ENCODE measurements around the gene LEFTY2. TPM values are rescaled to one million over a fixed set of nuclear protein-coding genes. Genes with fewer than 3 reads are reported as not detected.

Gene LEFTY2
- total and polyA plus RNA-seq, 2 donors (not counting 1 experiment from before 2014, with no cell fraction given), result 0.21 TPM; not detected in 1

DNA sequence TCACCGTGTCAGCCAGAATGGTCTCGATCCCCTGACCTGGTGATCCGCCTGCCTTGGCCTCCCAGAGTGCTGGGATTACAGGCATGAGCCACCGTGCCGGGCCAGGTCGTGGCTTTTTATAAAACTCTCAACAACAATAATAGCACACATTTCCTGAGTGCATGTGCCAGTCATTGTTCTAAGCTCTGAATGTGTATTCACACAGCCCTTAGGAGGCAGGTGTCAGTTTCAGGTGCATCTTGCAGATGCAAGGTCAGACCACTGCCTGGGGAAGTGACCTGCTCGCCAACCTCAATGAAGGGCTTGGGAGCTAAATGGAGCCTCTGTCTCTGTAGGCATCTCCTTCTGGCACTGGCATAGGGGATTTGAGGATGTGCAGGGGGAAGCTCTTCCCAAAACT is 1.6 kb upstream of the LEFTY2 start:
- 11% methylated on average over 4 of the region's 7 CpGs for WGBS (ENCODE audit: insufficient coverage)
- H4K20me1 ChIP-seq (ENCODE audit: control insufficient read depth, insufficient read depth, low read length, poor library complexity, severe bottlenecking), result no peaks in the 10 kb centered on the region
- ATAC-seq (ENCODE audit: low read depth), result no peak

GRCh38 chr1:225941942-225942222 is 862 bp upstream of the LEFTY2 start:
- no CpG with 5 or more reads among the region's 1 CpG for WGBS (ENCODE audit: insufficient coverage)
- no peak overlapping the region for H3K9ac ChIP-seq (ENCODE audit: low read length)
- TF ChIP-seq EZH2 (IDR thresholded peaks at IDR 0.05; ENCODE audit: borderline replicate concordance, insufficient read depth, low read depth, low read length, poor library complexity, severe bottlenecking), result no peak
- TF ChIP-seq, protein P1, sequence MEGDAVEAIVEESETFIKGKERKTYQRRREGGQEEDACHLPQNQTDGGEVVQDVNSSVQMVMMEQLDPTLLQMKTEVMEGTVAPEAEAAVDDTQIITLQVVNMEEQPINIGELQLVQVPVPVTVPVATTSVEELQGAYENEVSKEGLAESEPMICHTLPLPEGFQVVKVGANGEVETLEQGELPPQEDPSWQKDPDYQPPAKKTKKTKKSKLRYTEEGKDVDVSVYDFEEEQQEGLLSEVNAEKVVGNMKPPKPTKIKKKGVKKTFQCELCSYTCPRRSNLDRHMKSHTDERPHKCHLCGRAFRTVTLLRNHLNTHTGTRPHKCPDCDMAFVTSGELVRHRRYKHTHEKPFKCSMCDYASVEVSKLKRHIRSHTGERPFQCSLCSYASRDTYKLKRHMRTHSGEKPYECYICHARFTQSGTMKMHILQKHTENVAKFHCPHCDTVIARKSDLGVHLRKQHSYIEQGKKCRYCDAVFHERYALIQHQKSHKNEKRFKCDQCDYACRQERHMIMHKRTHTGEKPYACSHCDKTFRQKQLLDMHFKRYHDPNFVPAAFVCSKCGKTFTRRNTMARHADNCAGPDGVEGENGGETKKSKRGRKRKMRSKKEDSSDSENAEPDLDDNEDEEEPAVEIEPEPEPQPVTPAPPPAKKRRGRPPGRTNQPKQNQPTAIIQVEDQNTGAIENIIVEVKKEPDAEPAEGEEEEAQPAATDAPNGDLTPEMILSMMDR (IDR thresholded peaks at IDR 0.05), result no peak

More for the DNA sequence above, 1.6 kb upstream of the LEFTY2 start:
- H3K79me2 ChIP-seq (ENCODE audit: control insufficient read depth, insufficient read depth, low read length), result no peaks in the 10 kb centered on the region
- H3K4me1 ChIP-seq (ENCODE audit: control insufficient read depth in 2 of 2, insufficient read depth in 2 of 2, low read length in 2 of 2), result peaks cover 8 to 11% of the 10 kb centered on the region in 2 donors
- intact Hi-C loops (cut with micrococcal nuclease), result no loop called here
- no peak overlapping the region for H3K27ac ChIP-seq (ENCODE audit: low read length in 2 of 2)
- CTCF ChIA-PET, result no interaction called here
- H3K27ac Mint-ChIP-seq, result no peak overlapping the region
- H3K4me1 Mint-ChIP-seq, result peaks cover 11% of the 10 kb centered on the region
- no peaks in the 10 kb centered on the region for H3K9me3 Mint-ChIP-seq (ENCODE audit: insufficient read depth)
- peaks cover 0 to 11% (median 0%) of the 10 kb centered on the region in 4 experiments for H3K27me3 ChIP-seq (replicated peaks in 1 of 4; ENCODE audit: control extremely low read depth in 1 of 4, control insufficient read depth in 3 of 4, insufficient read depth in 4 of 4, low read length in 3 of 4)
- H3K4me3 ChIP-seq (ENCODE audit: control extremely low read depth in 1 of 5, extremely low read depth in 1 of 5, insufficient read depth in 1 of 5, low read depth in 2 of 5, low read length in 4 of 5), result no peak overlapping the region
- H3K4me3 Mint-ChIP-seq, result no peak overlapping the region
- DNase-seq, result no peak
- no peak overlapping the region for H2AFZ ChIP-seq (ENCODE audit: insufficient read depth, low read depth, low read length, poor library complexity, severe bottlenecking)
- POLR2A ChIA-PET, result interaction anchor here (0.9 kb wide), 1 partner anchor 18 kb away, joined by 3 read pairs; the partner anchor contains the start of gene PYCR2
- no peaks in the 10 kb centered on the region for H3K9me3 ChIP-seq (ENCODE audit: control extremely low read depth in 1 of 3, control insufficient read depth in 2 of 3, insufficient read depth in 1 of 3, low read length in 2 of 3)
- no peak overlapping the region for H3K9ac ChIP-seq (ENCODE audit: low read length)
- H3K4me2 ChIP-seq (replicated peaks; ENCODE audit: low read depth, low read length, poor library complexity, severe bottlenecking), result no peak overlapping the region
- H3K27me3 Mint-ChIP-seq, result peaks cover 13% of the 10 kb centered on the region
- TF ChIP-seq, protein P1 (IDR thresholded peaks at IDR 0.05), result no peak
- TF ChIP-seq EZH2 (IDR thresholded peaks at IDR 0.05; ENCODE audit: borderline replicate concordance, insufficient read depth, low read depth, low read length, poor library complexity, severe bottlenecking), result no peak
- no peaks in the 10 kb centered on the region for H3K36me3 ChIP-seq (replicated peaks in 1 of 2; ENCODE audit: control extremely low read depth in 1 of 2, control insufficient read depth in 1 of 2, extremely low read depth in 1 of 2, insufficient read depth in 2 of 2, low read length in 1 of 2)

More at GRCh38 chr1:225941942-225942222, 862 bp upstream of the LEFTY2 start:
- Histone ChIP-seq H3K4me1 (ENCODE audit: control insufficient read depth in 2 of 2, insufficient read depth in 2 of 2, low read length in 2 of 2) (peaks cover 8 to 11% of the 10 kb centered on the region in 2 donors), H3K4me2 (replicated peaks; ENCODE audit: low read depth, low read length, poor library complexity, severe bottlenecking) (no peak overlapping the region), H4K20me1 (ENCODE audit: control insufficient read depth, insufficient read depth, low read length, poor library complexity, severe bottlenecking) (no peaks in the 10 kb centered on the region), H3K79me2 (ENCODE audit: control insufficient read depth, insufficient read depth, low read length) (no peaks in the 10 kb centered on the region), H3K36me3 (replicated peaks in 1 of 2; ENCODE audit: control extremely low read depth in 1 of 2, control insufficient read depth in 1 of 2, extremely low read depth in 1 of 2, insufficient read depth in 2 of 2, low read length in 1 of 2) (no peaks in the 10 kb centered on the region), H3K4me3 (ENCODE audit: control extremely low read depth in 1 of 5, extremely low read depth in 1 of 5, insufficient read depth in 1 of 5, low read depth in 2 of 5, low read length in 4 of 5) (no peak overlapping the region), H3K27ac (ENCODE audit: low read length in 2 of 2) (no peak overlapping the region), H2AFZ (ENCODE audit: insufficient read depth, low read depth, low read length, poor library complexity, severe bottlenecking) (no peak overlapping the region), H3K27me3 (replicated peaks in 1 of 4; ENCODE audit: control extremely low read depth in 1 of 4, control insufficient read depth in 3 of 4, insufficient read depth in 4 of 4, low read length in 3 of 4) (peaks cover 0 to 8% (median 0%) of the 10 kb centered on the region in 4 experiments), H3K9me3 (ENCODE audit: control extremely low read depth in 1 of 3, control insufficient read depth in 2 of 3, insufficient read depth in 1 of 3, low read length in 2 of 3) (no peaks in the 10 kb centered on the region)
- no peak overlapping the region for H3K27ac Mint-ChIP-seq
- DNase-seq (no peak), ATAC-seq (ENCODE audit: low read depth) (no peak)
- H3K4me3 Mint-ChIP-seq, result no peak overlapping the region
- peaks cover 9% of the 10 kb centered on the region for H3K27me3 Mint-ChIP-seq
- peaks cover 11% of the 10 kb centered on the region for H3K4me1 Mint-ChIP-seq
- H3K9me3 Mint-ChIP-seq (ENCODE audit: insufficient read depth), result no peaks in the 10 kb centered on the region
- intact Hi-C loops (cut with micrococcal nuclease), result no loop called here
- POLR2A ChIA-PET, result no interaction called here
- CTCF ChIA-PET, result no interaction called here
